HEK293 (cell line): Measurements from ENCODE around the gene UBAP2.

Source experiments
- CTCF ChIA-PET: fragments of 350-600 bp; formaldehyde crosslinking; extraction: SDS; loops from one replicate; lab custom pipeline; 2021; ENCODE audit warnings: antibody characterized with exemption; lab: Yijun Ruan, JAX
- POLR2A ChIA-PET: fragments of 300-600 bp; formaldehyde crosslinking; extraction: SDS; loops from one replicate; lab custom pipeline; 2020; ENCODE audit warnings: antibody characterized with exemption, inconsistent platforms; lab: Yijun Ruan, JAX
- H3K27ac ChIP-seq: fragments of 200-500 bp; sonication (Bioruptor generic); 2 replicates; pipeline ENCODE4 v1.5.1; 2014; ENCODE audit warnings: low read depth, low read length, control low read depth, inconsistent platforms; ENCODE audit errors: extremely low read depth
- H3K36me3 ChIP-seq, 2 experiments: fragments of 200-500 bp in 1 of 2; sonication (Bioruptor generic) in 1 of 2; 1 replicate in 1 of 2; 2 replicates in 1 of 2; pipeline ENCODE4 v1.5.1; 2014 to 2017; ENCODE audit warnings: inconsistent platforms in 2 of 2, low read length in 2 of 2; ENCODE audit not compliant: control insufficient read depth in 2 of 2, insufficient read depth in 1 of 2
- H3K4me1 ChIP-seq: fragments of 200-500 bp; sonication (Bioruptor generic); 2 replicates; pipeline ENCODE4 v1.5.1; 2014; ENCODE audit warnings: mild to moderate bottlenecking, low read length, inconsistent platforms; ENCODE audit not compliant: control insufficient read depth, insufficient read depth
- H3K4me3 ChIP-seq: 2 replicates; pipeline ENCODE4 v1.5.1; 2011; ENCODE audit warnings: low read depth, mild to moderate bottlenecking, control low read depth, low read length, moderate library complexity
- H3K9me3 ChIP-seq: fragments of 200-500 bp; sonication (Bioruptor generic); 2 replicates; pipeline ENCODE4 v1.5.1; 2014; ENCODE audit warnings: low read depth, low read length, inconsistent platforms; ENCODE audit not compliant: control insufficient read depth, insufficient read depth
- CTCF ChIP-seq: fragments of 450-650 bp; formaldehyde crosslinking; IDR thresholded peaks from 2 replicates; pipeline ENCODE4 v1.5.1; 2016; ENCODE audit warnings: missing biosample characterization, missing genetic modification characterization
- KLF8 ChIP-seq: fragments of 450-650 bp; formaldehyde crosslinking; IDR thresholded peaks from 2 replicates; pipeline ENCODE4 v1.5.1; 2016; ENCODE audit warnings: missing biosample characterization, missing genetic modification characterization
- KLF9 ChIP-seq: fragments of 450-650 bp; formaldehyde crosslinking; IDR thresholded peaks from 2 replicates; pipeline ENCODE4 v1.5.1; 2016; ENCODE audit warnings: missing biosample characterization, missing genetic modification characterization, low read depth
- PRDM2 ChIP-seq: fragments of 450-650 bp; formaldehyde crosslinking; IDR thresholded peaks from 2 replicates; pipeline ENCODE4 v1.5.1; 2016; ENCODE audit warnings: missing biosample characterization, missing genetic modification characterization, borderline replicate concordance
- PRDM4 ChIP-seq: fragments of 450-650 bp; formaldehyde crosslinking; IDR thresholded peaks from 2 replicates; pipeline ENCODE4 v1.5.1; 2017; ENCODE audit warnings: missing biosample characterization, missing genetic modification characterization
- RBAK ChIP-seq: fragments of 450-650 bp; formaldehyde crosslinking; IDR thresholded peaks from 2 replicates; pipeline ENCODE4 v1.5.1; 2016; ENCODE audit warnings: missing biosample characterization, missing genetic modification characterization
- SP7 ChIP-seq: fragments of 450-650 bp; formaldehyde crosslinking; IDR thresholded peaks from 2 replicates; pipeline ENCODE4 v1.5.1; 2016; ENCODE audit warnings: missing biosample characterization, missing genetic modification characterization
- ZEB2 ChIP-seq: fragments of 450-650 bp; formaldehyde crosslinking; IDR thresholded peaks from 2 replicates; pipeline ENCODE4 v1.5.1; 2016; ENCODE audit warnings: missing biosample characterization, missing genetic modification characterization
- ZFP3 ChIP-seq: fragments of 450-650 bp; formaldehyde crosslinking; IDR thresholded peaks from 2 replicates; pipeline ENCODE4 v1.5.1; 2016; ENCODE audit warnings: low read depth, missing biosample characterization, missing genetic modification characterization
- ZFP37 ChIP-seq: fragments of 450-650 bp; formaldehyde crosslinking; IDR thresholded peaks from 2 replicates; pipeline ENCODE4 v1.5.1; 2016; ENCODE audit warnings: missing biosample characterization, missing genetic modification characterization
- ZNF146 ChIP-seq: fragments of 450-650 bp; formaldehyde crosslinking; IDR thresholded peaks from 2 replicates; pipeline ENCODE4 v1.5.1; 2016; ENCODE audit warnings: missing biosample characterization, missing genetic modification characterization
- ZNF280D ChIP-seq: fragments of 450-650 bp; formaldehyde crosslinking; IDR thresholded peaks from 2 replicates; pipeline ENCODE4 v1.5.1; 2016; ENCODE audit warnings: missing biosample characterization, missing genetic modification characterization
- ZNF302 ChIP-seq: fragments of 450-650 bp; formaldehyde crosslinking; IDR thresholded peaks from 2 replicates; pipeline ENCODE4 v1.5.1; 2016; ENCODE audit warnings: missing biosample characterization, missing genetic modification characterization, low read depth
- ZNF341 ChIP-seq: fragments of 450-650 bp; formaldehyde crosslinking; IDR thresholded peaks from 2 replicates; pipeline ENCODE4; 2016; ENCODE audit warnings: low read depth, missing biosample characterization, missing genetic modification characterization
- ZNF354C ChIP-seq: fragments of 450-650 bp; formaldehyde crosslinking; IDR thresholded peaks from 2 replicates; pipeline ENCODE4 v1.5.1; 2016; ENCODE audit warnings: missing biosample characterization, missing genetic modification characterization, low read depth, borderline replicate concordance
- ZNF416 ChIP-seq: fragments of 450-650 bp; formaldehyde crosslinking; IDR thresholded peaks from 2 replicates; pipeline ENCODE4 v1.5.1; 2016; ENCODE audit warnings: missing biosample characterization, missing genetic modification characterization
- ZNF654 ChIP-seq: fragments of 450-650 bp; formaldehyde crosslinking; IDR thresholded peaks from 2 replicates; pipeline ENCODE4 v1.5.1; 2016; ENCODE audit warnings: low read depth, missing biosample characterization, missing genetic modification characterization

Gene UBAP2

GRCh38 chr9:34037626-34038025 lies 11.1 kb downstream of the UBAP2 start:
- CTCF ChIA-PET, result interaction anchor here (0.5 kb wide), 1 partner anchor 948 kb away, joined by 3 read pairs; no protein-coding TSS in a partner anchor
- peaks cover 3 to 20% of the 10 kb centered on the region in 2 experiments; a peak in 2 of 3 replicates for H3K36me3 ChIP-seq
- H3K4me3 ChIP-seq, result no peak overlapping the region
- TF ChIP-seq ZFP3 (tag by site-specific recombination) (no peak), ZNF280D (tag by site-specific recombination) (no peak), CTCF (tag by site-specific recombination) (no peak), ZEB2 (tag by site-specific recombination) (no peak), PRDM2 (tag by site-specific recombination) (no peak), RBAK (tag by site-specific recombination) (no peak), ZNF146 (tag by site-specific recombination) (no peak), ZNF354C (no peak), KLF9 (tag by site-specific recombination) (no peak), ZNF654 (tag by site-specific recombination) (no peak), SP7 (no peak), PRDM4 (tag by site-specific recombination) (no peak), KLF8 (tag by site-specific recombination) (no peak), ZNF341 (tag by site-specific recombination) (no peak), ZNF416 (no peak), ZFP37 (no peak), ZNF302 (tag by site-specific recombination) (no peak)
- no peaks in the 10 kb centered on the region for H3K9me3 ChIP-seq
- H3K4me1 ChIP-seq, result peaks cover 7% of the 10 kb centered on the region; the same call in 1 of the 2 replicates
- POLR2A ChIA-PET, result interaction anchor here (0.6 to 1.2 kb wide), 3 partner anchors 11 to 83 kb away, joined by 3 to 10 read pairs (median 3); partner anchors contain the start of gene UBAP2
- no peak overlapping the region for H3K27ac ChIP-seq
